ENCODE measurements around the gene SORCS1.

The SORCS1 gene

DNA sequence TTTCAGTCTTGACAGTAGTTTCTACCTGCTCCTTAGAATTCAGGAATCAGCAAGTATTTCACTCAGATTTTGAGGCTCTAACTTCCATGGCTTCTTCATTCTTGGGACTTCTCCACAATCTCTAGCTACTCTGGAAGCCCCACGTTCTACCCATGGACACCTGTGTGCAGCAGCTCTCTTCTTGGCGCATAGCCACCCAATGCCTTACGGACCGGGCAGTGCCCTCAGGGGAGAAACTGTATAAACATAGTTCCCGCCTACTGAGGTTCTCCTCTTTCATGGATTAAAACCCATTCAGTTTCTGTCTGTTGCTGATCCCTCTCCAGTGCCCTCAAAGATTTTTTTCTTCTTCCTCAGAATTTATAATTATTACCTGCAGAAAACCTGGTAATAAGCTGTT, 177.1 kb downstream of the SORCS1 start:
- H3K9ac ChIP-seq (ENCODE audit: low read depth, low read length), result no peak overlapping the region
- no peak overlapping the region for H3K27ac ChIP-seq (ENCODE audit: low read depth, low read length)
- no peaks in the 10 kb centered on the region for H3K9me3 ChIP-seq (ENCODE audit: insufficient read depth, low read depth, low read length)
- 95% methylated on average over 5 of the region's 5 CpGs for WGBS
- H3K4me3 ChIP-seq (ENCODE audit: low read length), result no peak overlapping the region
- no peaks in the 10 kb centered on the region for H3K4me1 ChIP-seq (ENCODE audit: insufficient read depth, low read length)
- H3K27me3 ChIP-seq (ENCODE audit: insufficient read depth, low read length), result no peaks in the 10 kb centered on the region
- no peaks in the 10 kb centered on the region for H3K36me3 ChIP-seq (ENCODE audit: insufficient read depth, low read length)

DNA sequence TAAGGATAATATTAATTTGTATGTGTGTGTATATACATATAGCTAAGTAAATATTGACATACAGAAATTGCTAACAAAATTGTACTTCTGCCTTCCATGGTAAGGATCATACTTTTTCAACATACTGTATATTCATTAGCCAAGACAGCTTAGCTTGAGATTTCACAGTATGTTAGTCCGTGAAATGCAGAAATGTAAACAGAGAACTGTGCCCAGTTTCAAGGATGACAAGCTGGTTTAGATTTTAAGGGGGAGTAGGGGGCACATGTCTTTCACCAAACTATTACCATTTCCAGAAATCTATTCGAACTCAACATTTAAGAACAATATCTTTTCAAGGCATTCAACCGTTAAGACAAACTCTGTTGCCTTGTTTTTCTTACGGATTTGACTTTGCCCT, 182.2 kb downstream of the SORCS1 start:
- H3K9me3 ChIP-seq (ENCODE audit: insufficient read depth, low read depth, low read length), result no peaks in the 10 kb centered on the region
- no peak overlapping the region for H3K4me3 ChIP-seq (ENCODE audit: low read length)
- H3K36me3 ChIP-seq (ENCODE audit: insufficient read depth, low read length), result no peaks in the 10 kb centered on the region
- no peak overlapping the region for H3K27ac ChIP-seq (ENCODE audit: low read depth, low read length)
- H3K9ac ChIP-seq (ENCODE audit: low read depth, low read length), result no peak overlapping the region
- no peaks in the 10 kb centered on the region for H3K27me3 ChIP-seq (ENCODE audit: insufficient read depth, low read length)
- peaks cover 13% of the 10 kb centered on the region for H3K4me1 ChIP-seq (ENCODE audit: insufficient read depth, low read length)
- WGBS, result 91% methylated on average over 4 of the region's 4 CpGs

DNA sequence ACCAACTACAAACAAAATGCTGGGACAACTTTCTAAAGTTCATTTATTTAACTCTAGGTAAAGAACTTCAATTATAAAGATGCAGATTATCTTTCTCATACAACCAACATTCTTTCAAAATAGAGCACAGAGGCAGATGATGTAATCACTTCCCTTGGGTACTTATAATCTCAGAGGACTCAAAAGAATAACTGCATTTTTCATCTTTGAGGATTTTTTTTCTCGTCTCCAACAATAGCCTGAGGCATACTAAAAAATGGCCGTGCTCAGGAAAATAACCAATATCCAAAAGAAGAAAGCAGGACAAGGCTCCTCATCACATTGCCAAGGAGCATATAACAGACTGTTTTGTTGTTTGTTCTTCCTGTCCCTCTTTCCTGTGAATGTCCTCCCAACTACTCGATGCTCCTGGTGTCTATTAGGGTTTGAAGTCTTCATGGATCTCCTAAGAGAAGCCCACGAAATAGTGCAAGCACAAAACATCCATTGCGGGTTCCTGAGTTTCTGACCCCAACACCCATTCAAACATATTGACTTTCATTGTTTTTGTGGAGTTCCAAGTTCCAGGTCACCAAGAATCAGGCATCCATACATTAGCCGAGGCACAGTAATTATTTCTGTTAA, 182.9 kb downstream of the SORCS1 start:
- no peaks in the 10 kb centered on the region for H3K9me3 ChIP-seq (ENCODE audit: insufficient read depth, low read depth, low read length)
- no peak overlapping the region for H3K27ac ChIP-seq (ENCODE audit: low read depth, low read length)
- H3K9ac ChIP-seq (ENCODE audit: low read depth, low read length), result no peak overlapping the region
- peaks cover 13% of the 10 kb centered on the region for H3K4me1 ChIP-seq (ENCODE audit: insufficient read depth, low read length)
- H3K27me3 ChIP-seq (ENCODE audit: insufficient read depth, low read length), result no peaks in the 10 kb centered on the region
- no peaks in the 10 kb centered on the region for H3K36me3 ChIP-seq (ENCODE audit: insufficient read depth, low read length)
- H3K4me3 ChIP-seq (ENCODE audit: low read length), result no peak overlapping the region
- 95% methylated on average over 6 of the region's 6 CpGs for WGBS

DNA sequence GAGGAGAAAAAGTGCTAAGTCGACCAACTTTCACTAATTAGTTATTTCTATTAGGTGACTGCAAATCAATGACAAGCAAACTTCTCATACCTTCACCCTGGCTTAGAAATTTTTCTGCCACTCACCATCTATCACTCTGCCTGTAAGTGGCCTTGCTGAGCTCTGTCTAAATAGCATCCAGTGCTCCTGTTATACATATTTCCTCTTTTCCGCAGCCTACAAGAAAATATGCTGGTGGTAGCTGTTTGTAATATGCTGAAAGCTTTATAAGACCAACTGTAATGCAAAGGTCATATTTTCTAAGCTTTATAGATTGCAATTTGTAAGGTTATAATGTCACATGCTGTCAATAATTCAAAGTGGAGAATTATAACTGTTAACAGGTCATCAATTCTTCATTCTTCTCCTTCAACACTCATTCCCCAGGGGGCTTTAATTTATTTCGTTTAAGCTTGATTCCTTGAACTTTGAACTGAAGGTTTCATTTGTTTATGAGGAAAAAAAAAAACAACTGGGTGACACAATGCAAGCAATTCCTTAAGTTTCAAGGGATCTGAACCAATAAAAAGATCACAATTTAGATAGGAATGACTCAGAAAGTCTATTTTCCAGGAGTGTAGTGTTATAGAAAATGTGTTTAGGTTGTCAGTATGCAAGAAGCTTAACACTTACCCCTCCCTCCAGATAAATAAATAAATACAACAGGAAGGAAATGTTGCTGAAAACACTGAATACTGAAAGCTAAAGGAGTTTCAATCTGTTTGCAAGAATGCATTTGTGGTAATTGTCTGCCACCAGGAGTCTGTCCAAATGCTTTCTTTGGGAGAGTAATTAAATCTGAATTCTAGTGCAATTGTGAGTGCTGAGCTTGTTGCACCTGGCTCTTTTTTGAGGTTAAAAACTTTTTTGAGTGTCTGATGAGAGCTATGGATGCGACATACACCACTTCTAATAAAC, 183.7 kb downstream of the SORCS1 start:
- WGBS, result 100% methylated on average over 1 of the region's 4 CpGs
- Histone ChIP-seq H3K27ac (ENCODE audit: low read depth, low read length) (no peak overlapping the region), H3K36me3 (ENCODE audit: insufficient read depth, low read length) (no peaks in the 10 kb centered on the region), H3K4me1 (ENCODE audit: insufficient read depth, low read length) (peaks cover 13% of the 10 kb centered on the region), H3K9ac (ENCODE audit: low read depth, low read length) (no peak overlapping the region), H3K4me3 (ENCODE audit: low read length) (no peak overlapping the region), H3K27me3 (ENCODE audit: insufficient read depth, low read length) (no peaks in the 10 kb centered on the region), H3K9me3 (ENCODE audit: insufficient read depth, low read depth, low read length) (no peaks in the 10 kb centered on the region)

DNA sequence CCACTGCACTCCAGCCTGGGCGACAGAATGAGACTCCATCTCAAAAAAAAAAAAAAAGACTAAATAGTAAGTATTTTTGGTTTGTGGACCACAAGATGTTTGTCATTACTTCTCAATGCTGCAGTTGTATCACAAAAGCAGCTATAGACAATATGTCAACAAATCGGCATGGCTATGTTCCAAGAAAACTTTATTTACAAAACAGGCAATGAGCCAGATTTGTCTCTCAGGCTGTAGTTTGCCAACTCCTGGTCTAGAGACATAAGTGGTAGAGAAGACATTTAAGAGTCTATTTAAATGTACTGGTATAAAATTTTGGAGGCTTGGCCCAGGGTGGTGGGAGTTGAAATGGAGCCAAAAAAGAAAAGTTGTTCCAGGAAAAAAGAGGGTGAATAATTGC, 185.8 kb downstream of the SORCS1 start:
- Histone ChIP-seq H3K27me3 (ENCODE audit: insufficient read depth, low read length) (no peaks in the 10 kb centered on the region), H3K36me3 (ENCODE audit: insufficient read depth, low read length) (no peaks in the 10 kb centered on the region), H3K27ac (ENCODE audit: low read depth, low read length) (no peak overlapping the region), H3K9me3 (ENCODE audit: insufficient read depth, low read depth, low read length) (no peaks in the 10 kb centered on the region), H3K4me1 (ENCODE audit: insufficient read depth, low read length) (peaks cover 13% of the 10 kb centered on the region), H3K9ac (ENCODE audit: low read depth, low read length) (no peak overlapping the region), H3K4me3 (ENCODE audit: low read length) (no peak overlapping the region)
- 86% methylated on average over 1 of the region's 2 CpGs for WGBS

DNA sequence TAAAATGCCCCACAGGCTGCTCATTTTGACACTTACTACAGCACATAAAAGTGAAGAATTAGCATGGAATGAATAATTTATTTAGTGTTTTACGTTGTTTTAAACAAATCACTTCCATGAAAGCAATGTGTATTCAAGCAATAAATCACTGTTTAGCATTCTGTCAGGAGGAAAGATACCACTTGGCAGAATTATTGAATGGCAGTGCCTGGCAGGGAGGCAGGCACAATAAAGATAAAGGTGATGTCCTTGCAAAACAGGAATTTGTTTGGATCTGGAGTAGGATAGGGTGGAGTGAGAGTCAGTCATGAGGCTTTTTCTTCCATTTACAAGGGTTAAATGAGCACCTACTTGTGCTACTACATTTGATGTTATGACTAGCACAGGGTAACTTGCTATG, 190.8 kb downstream of the SORCS1 start:
- no peak overlapping the region for H3K27ac ChIP-seq (ENCODE audit: low read depth, low read length)
- H3K4me1 ChIP-seq (ENCODE audit: insufficient read depth, low read length), result peaks cover 4% of the 10 kb centered on the region
- H3K9me3 ChIP-seq (ENCODE audit: insufficient read depth, low read depth, low read length), result no peaks in the 10 kb centered on the region
- H3K36me3 ChIP-seq (ENCODE audit: insufficient read depth, low read length), result no peaks in the 10 kb centered on the region
- H3K9ac ChIP-seq (ENCODE audit: low read depth, low read length), result no peak overlapping the region
- H3K27me3 ChIP-seq (ENCODE audit: insufficient read depth, low read length), result no peaks in the 10 kb centered on the region
- no peak overlapping the region for H3K4me3 ChIP-seq (ENCODE audit: low read length)
- 57% methylated on average over 1 of the region's 1 CpG for WGBS

DNA sequence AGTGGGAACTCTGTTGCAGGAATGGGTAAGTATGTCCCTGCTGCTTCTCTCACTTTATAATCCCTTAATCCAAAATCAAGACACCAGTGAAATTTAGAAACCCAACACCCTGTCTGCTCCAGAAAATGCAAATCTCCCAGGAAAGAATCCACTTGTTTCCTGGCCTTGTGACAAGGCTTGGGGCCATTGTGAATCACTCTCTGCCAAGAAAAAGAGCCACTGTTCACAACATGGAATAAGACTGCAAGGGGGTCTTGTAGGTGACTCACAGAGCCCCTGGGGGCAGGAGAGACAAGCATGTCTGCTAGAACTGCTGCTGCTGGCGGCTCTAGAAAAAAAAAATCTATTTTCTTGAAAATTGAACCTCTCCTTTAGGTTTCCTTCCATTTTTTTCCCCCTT, 191.2 kb downstream of the SORCS1 start:
- Histone ChIP-seq H3K4me1 (ENCODE audit: insufficient read depth, low read length) (peaks cover 4% of the 10 kb centered on the region), H3K4me3 (ENCODE audit: low read length) (no peak overlapping the region), H3K27me3 (ENCODE audit: insufficient read depth, low read length) (no peaks in the 10 kb centered on the region), H3K9me3 (ENCODE audit: insufficient read depth, low read depth, low read length) (no peaks in the 10 kb centered on the region), H3K27ac (ENCODE audit: low read depth, low read length) (no peak overlapping the region), H3K36me3 (ENCODE audit: insufficient read depth, low read length) (no peaks in the 10 kb centered on the region), H3K9ac (ENCODE audit: low read depth, low read length) (no peak overlapping the region)
- 6% methylated on average over 1 of the region's 1 CpG for WGBS

DNA sequence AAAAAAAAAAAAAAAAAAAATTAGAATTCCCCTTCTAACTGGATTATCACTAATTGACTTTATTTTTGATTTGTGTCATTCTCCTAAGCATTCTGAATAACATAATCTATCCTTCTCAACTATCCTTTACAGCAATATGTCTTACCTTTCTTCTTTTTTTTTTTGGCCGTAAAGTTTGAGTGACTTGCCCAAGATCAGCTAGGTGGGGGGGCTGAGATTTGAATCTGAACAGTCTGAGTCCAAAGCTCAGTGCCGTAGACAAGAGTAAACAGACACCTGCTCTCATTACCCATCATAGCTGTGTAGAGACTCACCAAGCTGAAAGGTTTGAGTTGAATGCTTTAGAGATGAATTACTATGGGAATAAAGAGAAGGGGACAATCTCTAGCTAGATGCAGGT, 192.1 kb downstream of the SORCS1 start:
- Histone ChIP-seq H3K4me3 (ENCODE audit: low read length) (no peak overlapping the region), H3K36me3 (ENCODE audit: insufficient read depth, low read length) (no peaks in the 10 kb centered on the region), H3K9ac (ENCODE audit: low read depth, low read length) (no peak overlapping the region), H3K27ac (ENCODE audit: low read depth, low read length) (no peak overlapping the region), H3K27me3 (ENCODE audit: insufficient read depth, low read length) (no peaks in the 10 kb centered on the region), H3K9me3 (ENCODE audit: insufficient read depth, low read depth, low read length) (no peaks in the 10 kb centered on the region), H3K4me1 (ENCODE audit: insufficient read depth, low read length) (peaks cover 4% of the 10 kb centered on the region)
- 100% methylated on average over 1 of the region's 2 CpGs for WGBS

DNA sequence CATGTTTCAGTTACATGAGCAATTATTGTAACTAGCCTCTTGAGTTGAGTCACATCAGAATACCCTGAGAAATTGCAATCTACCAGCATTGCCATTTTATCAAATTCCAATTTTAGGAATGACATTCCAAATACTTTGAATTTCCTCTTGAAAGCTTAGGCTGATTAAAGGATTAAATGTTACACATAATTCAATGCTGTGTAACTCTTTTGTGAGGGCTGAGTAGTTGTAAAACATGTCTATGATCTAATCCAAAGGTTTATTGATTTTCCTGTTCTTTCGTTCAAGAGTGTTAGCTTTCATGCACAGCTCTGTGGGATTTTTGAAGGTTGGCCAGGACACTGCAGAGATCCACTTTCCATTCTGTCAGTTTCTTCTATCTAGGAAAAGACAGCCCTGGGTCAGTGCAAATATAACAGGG, 193.1 kb downstream of the SORCS1 start:
- Histone ChIP-seq H3K36me3 (ENCODE audit: insufficient read depth, low read length) (no peaks in the 10 kb centered on the region), H3K27ac (ENCODE audit: low read depth, low read length) (no peak overlapping the region)
- WGBS, result 87% methylated on average over 1 of the region's 1 CpG

DNA sequence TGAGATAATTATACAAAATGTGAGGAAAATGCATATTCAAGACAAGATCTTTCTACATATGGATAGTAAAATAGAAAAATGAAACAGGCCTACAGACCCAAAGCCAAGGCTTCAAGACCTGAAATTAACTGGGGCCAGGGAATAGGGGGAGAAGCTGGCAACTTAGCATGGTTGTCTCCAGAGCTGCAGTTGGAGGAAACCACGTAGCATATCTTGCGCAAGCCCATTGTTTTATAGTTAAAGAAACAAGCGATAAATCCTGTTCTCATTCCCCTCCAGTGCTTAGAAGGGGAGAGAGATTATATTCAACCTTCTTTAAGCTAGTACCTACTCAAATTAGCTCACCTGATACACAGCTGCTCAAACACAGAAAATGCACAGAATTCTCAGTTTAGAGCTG, 197.1 kb downstream of the SORCS1 start:
- Histone ChIP-seq H3K9me3 (ENCODE audit: insufficient read depth, low read depth, low read length) (no peaks in the 10 kb centered on the region), H3K36me3 (ENCODE audit: insufficient read depth, low read length) (no peaks in the 10 kb centered on the region), H3K4me3 (ENCODE audit: low read length) (no peak overlapping the region), H3K9ac (ENCODE audit: low read depth, low read length) (no peak overlapping the region), H3K27ac (ENCODE audit: low read depth, low read length) (no peak overlapping the region), H3K27me3 (ENCODE audit: insufficient read depth, low read length) (no peaks in the 10 kb centered on the region), H3K4me1 (ENCODE audit: insufficient read depth, low read length) (no peaks in the 10 kb centered on the region)
- WGBS, result 100% methylated on average over 3 of the region's 3 CpGs

More for the DNA sequence above, 193.1 kb downstream of the SORCS1 start:
- H3K27me3 ChIP-seq (ENCODE audit: insufficient read depth, low read length), result no peaks in the 10 kb centered on the region
- H3K4me3 ChIP-seq (ENCODE audit: low read length), result no peak overlapping the region
- no peak overlapping the region for H3K9ac ChIP-seq (ENCODE audit: low read depth, low read length)
- peaks cover 4% of the 10 kb centered on the region for H3K4me1 ChIP-seq (ENCODE audit: insufficient read depth, low read length)
- no peaks in the 10 kb centered on the region for H3K9me3 ChIP-seq (ENCODE audit: insufficient read depth, low read depth, low read length)

DNA sequence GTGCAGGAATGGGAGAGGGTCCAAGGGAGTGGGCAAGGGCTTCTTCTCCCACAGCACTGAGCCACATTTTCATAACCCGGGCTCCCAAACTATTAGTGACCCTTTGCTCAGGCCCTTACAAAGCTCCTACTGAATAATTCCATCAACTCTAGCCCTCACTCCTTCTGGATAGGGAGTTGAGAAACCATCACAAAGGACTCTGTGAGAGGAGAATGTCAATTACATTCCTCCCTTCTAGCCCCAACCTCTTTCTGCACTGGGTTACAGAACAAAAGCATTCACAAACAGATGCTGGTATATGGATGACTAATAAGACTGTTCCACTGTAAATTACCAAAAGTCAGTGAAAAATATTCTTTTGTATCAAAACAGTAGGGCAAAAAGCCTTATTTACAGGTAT, 203.7 kb downstream of the SORCS1 start:
- Histone ChIP-seq H3K36me3 (ENCODE audit: insufficient read depth, low read length) (no peaks in the 10 kb centered on the region), H3K9me3 (ENCODE audit: insufficient read depth, low read depth, low read length) (no peaks in the 10 kb centered on the region), H3K9ac (ENCODE audit: low read depth, low read length) (no peak overlapping the region), H3K27me3 (ENCODE audit: insufficient read depth, low read length) (no peaks in the 10 kb centered on the region), H3K4me1 (ENCODE audit: insufficient read depth, low read length) (0 out of 2 replicates have a peak, but pooled peaks cover 2% of the 10 kb centered on the region), H3K27ac (ENCODE audit: low read depth, low read length) (no peak overlapping the region), H3K4me3 (ENCODE audit: low read length) (no peak overlapping the region)
- 86% methylated on average over 1 of the region's 1 CpG for WGBS
